Measurements from ENCODE around the gene FOXN1.
"Not testable (repeated sequence)": the region's sequence is repeated elsewhere in the genome, so short reads cannot be mapped to it uniquely, and the experiment has no call there.

The FOXN1 gene, protein sequence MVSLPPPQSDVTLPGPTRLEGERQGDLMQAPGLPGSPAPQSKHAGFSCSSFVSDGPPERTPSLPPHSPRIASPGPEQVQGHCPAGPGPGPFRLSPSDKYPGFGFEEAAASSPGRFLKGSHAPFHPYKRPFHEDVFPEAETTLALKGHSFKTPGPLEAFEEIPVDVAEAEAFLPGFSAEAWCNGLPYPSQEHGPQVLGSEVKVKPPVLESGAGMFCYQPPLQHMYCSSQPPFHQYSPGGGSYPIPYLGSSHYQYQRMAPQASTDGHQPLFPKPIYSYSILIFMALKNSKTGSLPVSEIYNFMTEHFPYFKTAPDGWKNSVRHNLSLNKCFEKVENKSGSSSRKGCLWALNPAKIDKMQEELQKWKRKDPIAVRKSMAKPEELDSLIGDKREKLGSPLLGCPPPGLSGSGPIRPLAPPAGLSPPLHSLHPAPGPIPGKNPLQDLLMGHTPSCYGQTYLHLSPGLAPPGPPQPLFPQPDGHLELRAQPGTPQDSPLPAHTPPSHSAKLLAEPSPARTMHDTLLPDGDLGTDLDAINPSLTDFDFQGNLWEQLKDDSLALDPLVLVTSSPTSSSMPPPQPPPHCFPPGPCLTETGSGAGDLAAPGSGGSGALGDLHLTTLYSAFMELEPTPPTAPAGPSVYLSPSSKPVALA

DNA sequence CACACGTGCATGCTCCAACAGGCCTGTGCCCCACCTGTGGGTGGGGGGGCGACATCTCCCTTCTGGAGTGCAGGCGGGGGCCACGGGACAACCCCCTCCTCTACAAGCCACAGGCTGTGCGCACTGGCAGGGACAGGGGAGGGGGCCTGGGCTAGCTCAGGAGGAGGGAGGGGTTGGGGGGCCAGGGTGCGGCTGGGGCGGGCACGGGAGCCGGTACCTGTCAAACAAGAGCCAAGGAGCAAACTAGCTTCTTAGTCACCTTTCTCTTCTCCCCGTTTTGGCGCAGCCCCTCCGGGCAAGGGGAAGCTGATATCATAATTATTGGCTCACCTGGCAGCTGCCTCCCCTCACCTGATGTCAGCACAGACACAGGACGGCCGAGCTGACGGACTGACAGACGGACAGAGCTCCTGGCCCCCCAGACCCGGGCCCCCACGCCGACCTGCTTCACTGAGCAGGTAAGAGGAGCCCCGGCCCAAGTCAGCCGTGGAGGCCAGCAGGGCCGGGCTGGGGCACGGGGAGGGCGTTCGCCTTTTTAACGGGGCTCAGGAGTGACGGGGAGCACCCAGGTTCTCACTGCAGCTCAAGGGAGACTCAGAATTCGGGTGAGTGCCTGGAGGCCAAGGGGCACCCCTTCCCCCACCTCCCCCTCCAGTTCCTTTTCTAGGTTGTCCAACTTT, at the start of gene FOXN1:
Gene FOXN1 (plus strand): TSS at position 363 of the 680 bp plus-strand sequence. CDS start 17,622 bp downstream, outside the sequence.
- intact Hi-C loops (cut with DNase I): no loop called here
- peak in 2 of 10 donors; percentile 46 to 72 for DNase-seq

GRCh38 chr17:28457890-28458289, 48.3 kb upstream of the FOXN1 start:
- intact Hi-C loops (cut with DNase I): no loop called here
- DNase-seq: no peak

DNA sequence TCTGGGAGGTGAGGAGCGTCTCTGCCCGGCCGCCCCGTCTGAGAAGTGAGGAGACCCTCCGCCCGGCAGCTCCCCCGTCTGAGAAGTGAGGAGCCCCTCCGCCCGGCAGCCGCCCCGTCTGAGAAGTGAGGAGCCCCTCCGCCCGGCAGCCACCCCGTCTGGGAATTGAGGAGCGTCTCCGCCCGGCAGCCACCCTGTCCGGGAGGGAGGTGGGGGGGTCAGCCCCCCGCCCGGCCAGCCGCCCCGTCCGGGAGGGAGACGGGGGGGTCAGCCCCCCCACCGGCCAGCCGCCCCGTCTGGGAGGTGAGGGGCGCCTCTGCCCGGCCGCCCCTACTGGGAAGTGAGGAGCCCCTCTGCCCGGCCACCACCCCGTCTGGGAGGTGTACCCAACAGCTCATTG, 47.3 kb upstream of the FOXN1 start:
- DNase-seq; intact Hi-C loops (cut with DNase I): not testable (repeated sequence)

DNA sequence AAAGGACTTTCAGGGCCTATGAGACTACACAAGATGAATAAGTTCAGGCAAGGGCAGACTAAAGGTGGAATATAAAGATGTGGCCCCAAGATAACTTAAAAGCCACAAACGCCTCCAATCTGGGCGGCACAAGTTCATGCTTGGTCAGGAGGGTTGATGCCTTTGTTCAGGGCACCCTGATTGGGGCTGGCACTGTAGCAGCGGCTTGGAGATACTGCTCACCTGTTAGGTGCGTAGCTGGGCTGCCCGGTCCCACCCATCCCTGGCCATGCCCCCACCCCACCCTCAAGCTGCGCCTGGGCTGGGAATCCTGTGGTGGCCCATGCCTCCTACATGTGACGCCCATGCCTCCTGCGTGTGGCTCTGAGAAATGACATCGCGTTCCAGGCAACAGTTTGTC, 45.2 kb upstream of the FOXN1 start:
- intact Hi-C loops (cut with DNase I): no loop called here
- peak in 1 of 10 donors; percentile 59 for DNase-seq

- intact Hi-C loops (cut with DNase I): no loop called here
- peak in 1 of 10 donors; percentile 18 for DNase-seq
Measured at GRCh38 chr17:28466001-28466400, 40.1 kb upstream of the FOXN1 start.

DNA sequence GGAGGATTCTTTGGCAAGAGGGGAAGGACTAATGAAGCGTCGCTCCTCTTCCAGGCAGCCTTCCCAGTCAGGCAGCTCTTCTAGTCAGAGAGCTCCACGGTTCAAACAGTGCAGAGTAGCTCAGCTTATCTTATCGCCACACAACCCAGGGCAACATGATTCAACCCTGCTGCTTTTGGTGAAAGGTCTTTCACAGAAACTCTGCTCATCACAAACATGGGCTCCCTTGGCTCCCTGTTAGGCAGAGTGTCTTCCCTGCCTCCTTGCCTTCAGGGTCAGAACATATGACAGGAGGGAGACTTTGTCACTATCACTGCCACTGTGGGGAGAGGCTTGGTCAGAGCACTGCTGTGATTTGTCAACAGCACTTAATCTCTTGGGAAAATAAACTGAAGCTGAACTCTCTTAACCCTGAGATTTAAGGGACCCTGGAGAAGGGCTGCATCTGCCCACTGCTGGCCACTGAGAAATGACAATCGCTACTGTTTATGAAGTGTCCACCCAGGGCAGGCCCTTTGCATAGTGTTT, 39.6 kb upstream of the FOXN1 start:
- DNase-seq: peak in 1 of 10 donors; percentile 8
- intact Hi-C loops (cut with DNase I): no loop called here

GRCh38 chr17:28467456-28468025, 38.6 kb upstream of the FOXN1 start:
- peak in 1 of 10 donors; percentile 55 for DNase-seq
- intact Hi-C loops (cut with DNase I): no loop called here

- peak in 1 of 10 donors; percentile 12 for DNase-seq
- intact Hi-C loops (cut with DNase I): not testable (repeated sequence)
Measured at GRCh38 chr17:28468033-28468735, 38.0 kb upstream of the FOXN1 start.

DNA sequence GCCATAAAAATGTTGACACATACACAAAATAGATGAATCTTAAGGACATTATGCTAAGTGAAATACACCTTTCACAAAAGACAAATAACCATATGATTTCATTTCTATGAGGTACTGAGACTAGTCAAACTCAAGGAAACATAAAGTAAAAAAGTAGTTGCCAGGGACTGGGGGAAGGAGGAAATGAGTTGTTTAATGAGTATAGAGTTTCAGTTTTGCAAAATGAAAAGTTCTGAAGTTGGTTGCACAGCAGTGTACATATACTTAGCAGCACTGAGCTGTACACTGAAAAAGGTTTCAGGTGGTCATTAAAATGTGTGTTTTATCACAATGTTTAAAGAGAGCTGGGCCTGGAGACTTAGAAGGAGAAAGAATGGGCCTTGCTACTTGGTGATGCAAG, 37.4 kb upstream of the FOXN1 start:
- DNase-seq: no peak
- intact Hi-C loops (cut with DNase I): no loop called here

- DNase-seq: no peak
- intact Hi-C loops (cut with DNase I): no loop called here
Measured at GRCh38 chr17:28469376-28469775, 36.8 kb upstream of the FOXN1 start.

- intact Hi-C loops (cut with DNase I): no loop called here
- peak in 1 of 10 donors; percentile 60 for DNase-seq
Measured at GRCh38 chr17:28470266-28470913, 35.8 kb upstream of the FOXN1 start.

DNA sequence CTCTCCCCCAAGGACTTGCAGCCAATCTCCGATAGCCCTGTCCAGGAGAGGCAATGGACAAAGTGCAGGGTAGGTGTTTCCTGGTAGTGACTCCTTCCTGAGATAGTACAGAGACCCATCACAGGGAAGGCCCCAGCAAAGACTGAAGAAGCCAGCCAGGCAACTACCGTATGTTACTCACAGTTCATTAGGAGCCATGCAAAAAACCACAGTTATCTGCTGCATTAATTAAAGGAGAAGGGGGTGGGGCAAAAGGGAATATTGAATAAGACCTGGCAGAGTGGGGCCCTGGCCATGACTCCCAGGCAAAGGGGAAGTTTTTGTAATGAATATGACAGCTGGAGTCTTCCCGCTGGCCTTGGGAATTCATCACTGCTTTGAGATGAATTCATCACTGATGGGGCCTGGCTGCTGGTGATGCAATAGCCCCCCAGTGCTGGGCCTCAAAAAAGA, 35.2 kb upstream of the FOXN1 start:
- DNase-seq: no peak
- intact Hi-C loops (cut with DNase I): no loop called here

DNA sequence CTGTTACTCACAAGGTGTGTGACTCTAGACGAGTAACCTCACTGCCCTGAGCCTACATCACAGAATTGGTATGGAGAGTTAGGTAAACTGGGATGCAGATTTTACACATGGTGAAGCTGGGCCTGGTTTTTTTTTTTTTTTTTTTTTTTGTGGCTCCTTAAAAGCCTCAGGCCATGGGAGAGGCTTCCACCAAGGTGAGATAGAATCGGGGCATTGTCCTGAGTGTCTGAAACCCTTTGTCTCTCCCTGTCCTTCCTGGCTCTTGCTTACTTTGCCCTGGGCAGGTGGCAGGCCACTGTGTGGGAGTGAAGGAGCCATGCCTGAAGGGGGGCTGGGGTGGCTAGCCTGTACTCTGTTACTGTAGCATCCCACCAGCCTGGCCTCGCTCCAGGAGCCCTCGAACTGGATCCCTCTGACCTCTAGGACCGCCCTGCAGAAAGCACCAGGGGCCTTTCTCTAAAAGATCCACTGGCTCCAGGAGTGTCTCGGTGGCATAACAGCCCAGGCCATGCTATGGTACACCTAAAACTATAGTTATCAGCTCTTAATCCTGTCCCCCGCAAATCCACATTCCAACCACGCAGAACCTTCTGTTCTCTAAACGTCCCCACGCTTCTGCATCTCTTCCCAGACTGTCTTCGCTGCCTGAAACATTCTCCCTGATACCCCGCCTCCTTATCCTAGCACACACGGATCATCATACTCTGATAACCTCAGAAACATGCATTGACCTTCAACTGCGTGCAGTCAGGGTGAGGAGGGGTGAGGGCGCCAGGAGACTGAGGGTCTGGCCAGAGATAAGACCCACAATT, 34.4 kb upstream of the FOXN1 start:
- DNase-seq: peak in 1 of 10 donors; percentile 64

DNA sequence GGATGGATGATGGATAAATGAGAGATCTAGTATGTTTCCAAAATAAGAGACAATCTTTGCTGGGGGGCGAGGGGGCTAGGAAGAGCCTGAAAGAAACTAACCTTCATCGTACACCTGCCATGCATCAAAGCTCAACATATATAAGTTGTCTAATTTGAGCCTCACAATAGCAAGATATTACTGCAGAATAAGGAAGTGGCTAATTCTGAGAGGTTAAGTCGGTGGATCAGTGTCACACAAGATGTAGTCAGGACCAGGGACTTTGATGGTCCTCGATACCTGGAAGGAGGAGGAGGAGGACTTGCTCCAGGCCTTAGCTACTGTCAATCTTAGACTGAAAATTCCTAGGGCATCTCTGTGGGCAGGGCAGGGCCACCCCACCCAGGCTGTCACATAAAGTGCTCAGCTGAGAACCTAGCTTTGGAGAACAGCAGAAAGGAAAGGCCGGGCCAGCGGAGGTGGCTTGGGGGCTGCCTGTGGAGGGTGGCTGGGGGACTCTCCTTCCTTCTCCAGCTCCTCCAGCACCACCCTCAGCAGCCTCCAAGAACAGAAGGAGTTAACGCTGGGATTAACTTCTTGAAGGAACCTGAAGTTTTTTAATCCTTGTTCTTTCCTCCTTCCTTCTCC, 33.2 kb upstream of the FOXN1 start:
- peak in 1 of 10 donors; percentile 5 for DNase-seq
- intact Hi-C loops (cut with DNase I): no loop called here

More for the DNA sequence above, 34.4 kb upstream of the FOXN1 start:
- intact Hi-C loops (cut with DNase I): no loop called here

DNA sequence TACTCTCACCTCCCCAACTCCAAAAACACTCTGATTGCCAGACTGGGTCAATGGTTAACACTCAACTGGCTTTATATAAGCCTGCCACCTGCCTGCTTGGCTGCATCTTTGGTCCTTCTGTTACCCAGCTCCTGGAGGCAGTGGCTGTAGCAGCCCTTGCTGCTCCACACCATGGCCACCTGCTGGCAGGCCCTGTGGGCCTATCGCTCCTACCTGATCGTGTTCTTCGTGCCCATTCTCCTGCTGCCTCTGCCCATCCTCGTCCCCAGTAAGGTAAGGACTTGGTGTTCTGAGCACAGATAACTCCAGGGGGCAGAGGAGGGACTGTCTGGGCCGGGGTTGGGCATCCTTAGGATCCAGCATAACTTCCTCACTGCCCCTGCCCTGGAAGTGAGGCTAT, 32.6 kb upstream of the FOXN1 start, which contains the start of gene SLC13A2:
Gene SLC13A2 (plus strand): TSS at position 103 of the 400 bp plus-strand sequence. CDS start 69 bp downstream, at position 172.
- DNase-seq: peak in 1 of 10 donors; percentile 70
- intact Hi-C loops (cut with DNase I): no loop called here

DNA sequence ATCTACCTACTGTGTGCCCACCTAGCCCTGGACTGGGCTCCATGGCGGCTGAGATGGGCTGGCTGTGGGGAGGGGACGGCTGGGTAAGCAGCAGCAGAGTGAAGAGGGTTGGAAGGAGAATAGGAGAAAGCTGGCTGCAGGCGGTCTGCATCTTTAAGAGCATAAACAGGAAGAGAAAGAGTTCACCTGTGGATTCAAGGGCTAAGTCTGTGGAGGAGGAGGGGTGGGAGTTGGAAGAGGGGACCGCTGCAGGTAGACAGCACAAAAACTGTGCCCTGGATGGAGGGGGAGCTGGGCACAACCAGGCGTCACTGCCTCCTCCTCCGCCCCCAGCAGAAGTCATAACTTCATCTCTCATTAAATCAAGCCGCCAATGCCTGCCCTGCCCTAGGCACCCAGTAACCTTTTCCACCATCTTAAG, 32.0 kb upstream of the FOXN1 start:
- intact Hi-C loops (cut with DNase I): no loop called here
- DNase-seq: peak in 1 of 10 donors; percentile 19

DNA sequence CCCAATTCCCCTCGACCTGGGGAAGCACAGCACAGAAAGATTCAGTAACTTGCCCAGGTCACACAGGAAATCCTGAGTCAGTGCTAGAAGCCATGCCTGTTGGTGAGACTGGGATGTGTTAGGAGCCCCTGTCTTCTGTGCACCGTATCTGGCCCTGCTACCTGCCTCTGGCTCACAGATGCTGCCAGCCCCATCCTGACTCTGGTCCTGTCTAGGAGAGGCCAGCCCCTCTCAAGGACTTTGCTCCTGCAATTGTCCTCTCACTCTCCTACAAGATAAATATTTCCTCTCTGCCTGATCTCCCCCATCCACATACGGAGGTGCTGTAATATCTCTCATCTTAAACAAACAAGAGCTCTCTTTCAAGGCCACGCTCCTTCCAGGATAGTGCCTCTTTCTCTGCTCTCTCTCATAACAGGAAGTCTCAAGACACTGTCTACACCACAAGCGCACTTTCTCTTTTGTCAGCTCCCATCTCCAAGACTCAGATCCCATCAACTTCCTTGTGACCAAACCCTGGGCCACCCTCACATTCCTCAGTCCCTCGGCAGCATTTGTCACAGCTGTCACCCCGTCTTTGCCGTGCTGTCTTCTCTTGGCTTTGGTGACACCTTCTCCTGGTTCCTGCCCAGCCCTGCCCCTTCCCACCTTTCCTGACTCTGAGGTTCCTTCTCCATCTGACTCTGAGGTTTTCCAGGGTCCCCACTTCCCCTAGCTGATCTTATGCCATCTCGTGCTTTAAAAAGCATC, 30.8 kb upstream of the FOXN1 start:
- intact Hi-C loops (cut with DNase I): no loop called here
- peak in 1 of 10 donors; percentile 14 for DNase-seq

Data from posterior cingulate gyrus (tissue), 11 donors.